HG03520 (cell line): Measurements from ENCODE around the gene NR3C2.
"Not testable (repeated sequence)": the region's sequence is repeated elsewhere in the genome, so short reads cannot be mapped to it uniquely, and the experiment has no call there.

Experiments
- ATAC-seq: cut with Tn5 transposase; IDR thresholded peaks from one replicate; pipeline ENCODE4 v1.9.1; 2021; ENCODE audit warnings: mild to moderate bottlenecking, moderate library complexity; ENCODE audit not compliant: unreplicated experiment

The NR3C2 gene

DNA sequence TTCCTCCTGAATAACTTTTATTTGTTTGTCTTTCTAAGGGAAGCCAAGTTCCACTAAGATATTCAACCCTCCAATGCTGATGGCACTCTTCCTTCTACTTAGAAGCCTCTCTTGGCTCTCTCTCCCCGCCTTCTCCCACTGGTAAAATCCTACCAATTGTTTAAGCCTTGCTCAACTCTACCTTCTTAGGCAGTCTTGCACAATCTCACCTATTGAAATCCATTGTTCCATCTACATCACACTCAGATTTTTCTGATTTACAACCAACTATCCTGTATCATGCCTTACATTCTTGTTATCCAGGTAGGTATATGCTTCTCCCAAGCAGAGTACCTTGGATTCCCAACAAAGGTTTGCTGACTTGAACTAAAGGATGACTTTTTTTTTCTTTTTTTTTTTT, 69.1 kb downstream of the NR3C2 start:
- no peak for ATAC-seq

DNA sequence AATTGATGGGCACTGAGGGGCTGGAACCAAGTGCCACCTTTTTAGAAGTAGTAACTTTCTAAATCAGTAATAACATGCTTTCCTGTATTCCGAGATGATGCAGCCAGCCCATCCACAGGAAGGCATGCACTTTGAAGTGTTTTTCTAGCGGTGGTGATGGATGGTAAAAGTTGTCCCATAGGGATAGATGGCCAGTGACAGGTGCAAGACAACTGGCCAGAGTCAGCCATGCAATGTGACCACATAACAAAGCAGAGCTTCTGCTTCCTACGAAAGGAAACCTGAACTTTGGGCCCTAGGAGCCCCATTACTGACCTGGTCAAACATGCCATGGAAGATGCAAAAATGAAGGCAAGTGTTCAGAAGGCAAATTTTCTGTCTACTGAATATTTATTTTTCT, 72.3 kb downstream of the NR3C2 start:
- no peak for ATAC-seq

DNA sequence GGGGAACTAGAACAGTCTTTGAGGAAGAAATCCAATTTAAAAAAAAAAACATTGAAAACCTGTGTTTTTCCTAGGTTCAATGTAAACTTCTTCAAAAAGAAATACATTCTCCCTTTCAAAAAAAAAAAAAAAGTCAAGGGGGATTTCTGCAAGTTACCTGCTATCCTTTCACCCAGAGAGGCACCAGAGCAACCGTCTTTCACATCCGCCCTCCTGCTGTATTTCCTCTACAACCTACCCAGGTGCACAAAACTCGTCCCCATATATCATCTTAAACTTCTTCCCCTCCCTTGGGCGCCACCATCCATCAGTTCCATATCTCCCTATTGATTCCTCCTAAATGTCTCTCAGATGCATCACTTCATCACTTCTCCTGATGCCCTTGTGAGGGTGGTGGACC, 74.5 kb downstream of the NR3C2 start:
- no peak for ATAC-seq

DNA sequence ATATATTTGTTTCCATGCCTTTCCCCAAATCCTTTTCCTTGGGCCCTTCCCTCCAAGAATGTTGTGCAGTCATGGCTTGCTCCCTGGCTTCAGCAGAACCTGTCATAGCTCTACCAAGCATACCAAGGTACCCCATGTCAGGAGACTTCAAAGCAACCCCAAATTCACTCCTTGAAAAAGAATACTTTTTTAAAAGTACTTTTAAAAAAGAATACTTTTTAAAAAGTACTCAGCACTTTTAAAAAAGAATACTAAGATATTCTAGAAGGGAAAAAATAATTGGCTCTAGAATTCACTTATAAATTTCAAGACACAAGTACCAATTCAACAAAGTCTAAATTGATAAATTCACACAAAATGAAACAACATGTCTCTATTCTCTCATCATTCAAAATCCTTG, 76.0 kb downstream of the NR3C2 start:
- no peak for ATAC-seq

DNA sequence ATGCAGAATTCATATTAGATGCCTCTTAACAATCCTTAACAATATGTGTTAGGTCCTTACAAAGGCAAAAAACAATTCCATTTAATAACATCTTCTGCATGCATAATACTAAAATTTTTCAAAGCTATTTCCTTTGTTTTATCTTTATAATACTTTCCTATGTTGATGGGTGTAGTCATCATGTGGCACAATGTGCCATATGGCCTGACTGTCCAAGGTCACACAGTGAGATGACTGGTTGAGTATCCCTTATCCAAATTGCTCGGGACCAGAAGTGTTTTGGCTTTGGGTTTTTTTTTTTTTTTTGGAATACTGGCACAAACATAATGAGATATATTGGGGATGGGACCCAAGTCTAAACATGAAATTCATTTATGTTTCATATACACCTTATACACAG, 77.7 kb downstream of the NR3C2 start:
- ATAC-seq: no peak

DNA sequence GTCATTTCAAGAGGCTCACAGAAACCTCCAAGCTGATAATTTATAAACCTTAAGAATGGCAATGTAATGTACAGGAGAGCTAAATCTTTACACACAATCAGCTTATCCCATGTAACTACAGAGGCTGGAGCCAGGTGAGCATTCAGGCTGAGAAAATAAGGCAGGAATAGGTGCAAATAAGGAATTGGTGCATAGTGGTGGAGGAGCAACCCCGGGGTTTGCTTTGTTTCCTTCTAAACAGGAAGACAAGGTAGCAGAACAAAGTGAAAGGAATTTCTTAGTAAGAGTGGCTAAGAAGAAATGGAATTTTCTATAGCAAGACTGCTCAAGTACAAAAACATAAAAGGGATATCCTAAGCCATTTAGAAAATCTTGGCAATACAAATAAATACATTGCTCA, 82.4 kb downstream of the NR3C2 start:
- ATAC-seq: no peak

DNA sequence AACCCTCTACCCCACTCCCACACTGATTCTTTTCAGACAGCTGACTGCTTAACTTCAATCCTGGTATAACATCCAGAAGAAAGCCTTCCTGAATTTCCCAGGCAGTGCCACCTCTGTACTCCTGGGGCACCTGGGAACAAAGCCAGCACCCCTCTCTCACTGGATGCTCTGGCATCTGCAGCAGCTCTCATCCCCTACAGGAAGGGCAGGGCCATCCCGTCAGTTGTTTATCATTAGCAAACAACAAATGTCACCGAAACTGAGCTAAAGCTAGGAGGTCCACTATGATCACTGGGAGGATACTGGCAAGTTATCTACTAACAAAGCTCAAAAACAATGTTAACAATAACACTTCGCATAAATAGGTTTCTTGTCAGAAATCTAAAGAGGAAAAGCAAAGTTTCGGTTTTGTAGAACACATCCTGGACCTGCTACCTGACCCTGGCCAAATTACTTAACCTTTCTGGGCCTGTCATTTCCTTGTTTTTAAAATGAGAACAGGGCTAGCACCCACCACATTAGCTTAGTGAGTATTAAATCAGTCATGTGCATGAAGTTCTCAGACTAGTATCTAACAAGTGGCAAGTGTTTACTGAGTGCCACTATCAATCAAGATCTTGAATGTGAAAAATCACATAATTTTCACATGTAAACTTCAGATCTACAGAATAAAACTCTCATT, 86.6 kb downstream of the NR3C2 start:
- no peak for ATAC-seq

DNA sequence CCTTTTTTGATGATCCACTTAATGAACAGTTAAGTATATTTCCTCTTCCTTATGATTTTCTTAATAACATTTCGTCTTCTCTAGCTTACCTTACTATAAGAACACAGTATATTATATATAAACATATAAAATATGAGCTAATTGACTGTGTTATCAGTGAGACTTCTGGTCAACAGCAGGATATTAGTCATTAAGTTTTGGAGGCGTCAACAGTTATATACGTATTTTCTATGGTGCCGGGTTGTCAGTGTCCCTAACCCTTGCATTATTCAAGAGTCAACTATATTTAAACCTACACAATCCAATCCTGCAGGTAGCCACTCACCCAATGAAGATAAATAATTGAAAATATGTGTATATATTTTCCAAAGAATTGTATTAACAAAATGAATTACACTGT, 88.0 kb downstream of the NR3C2 start:
- no peak for ATAC-seq

DNA sequence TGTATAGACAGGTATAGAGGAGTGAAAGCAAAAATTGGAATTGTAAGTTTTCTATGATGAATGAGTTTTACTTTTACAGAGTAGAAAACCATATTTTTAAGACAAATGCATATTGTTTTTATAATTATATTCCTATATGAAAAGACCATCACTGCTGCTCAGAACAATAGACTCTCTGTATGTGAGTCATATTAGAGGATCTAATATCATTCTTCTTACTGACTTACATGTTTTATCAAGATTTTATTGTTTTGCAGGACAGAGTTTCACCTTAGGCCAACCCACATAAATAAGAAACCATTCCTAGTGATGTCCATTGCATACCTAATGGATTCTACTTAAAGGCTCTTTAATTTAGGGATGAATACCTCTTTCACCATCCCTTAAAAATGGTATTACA, 88.6 kb downstream of the NR3C2 start:
- no peak for ATAC-seq

DNA sequence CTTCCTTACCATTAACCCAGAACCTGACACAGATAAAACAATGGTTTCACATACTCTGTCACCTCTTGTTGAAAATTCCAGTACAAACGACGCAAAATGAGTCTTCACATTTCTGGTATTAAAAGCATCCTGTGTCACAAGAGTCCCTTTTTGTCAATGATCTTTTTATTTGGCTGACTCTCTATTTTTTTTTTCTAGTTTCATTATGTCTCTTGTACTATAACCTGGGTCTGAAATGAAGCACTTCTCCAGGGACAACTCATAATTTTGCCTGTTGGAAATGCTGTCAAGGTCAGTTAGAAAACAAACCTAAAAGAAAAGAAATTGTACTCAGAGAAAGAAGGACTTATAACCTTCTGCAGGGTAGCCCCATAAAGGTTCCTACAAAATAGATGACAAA, 93.1 kb downstream of the NR3C2 start:
- ATAC-seq: no peak

DNA sequence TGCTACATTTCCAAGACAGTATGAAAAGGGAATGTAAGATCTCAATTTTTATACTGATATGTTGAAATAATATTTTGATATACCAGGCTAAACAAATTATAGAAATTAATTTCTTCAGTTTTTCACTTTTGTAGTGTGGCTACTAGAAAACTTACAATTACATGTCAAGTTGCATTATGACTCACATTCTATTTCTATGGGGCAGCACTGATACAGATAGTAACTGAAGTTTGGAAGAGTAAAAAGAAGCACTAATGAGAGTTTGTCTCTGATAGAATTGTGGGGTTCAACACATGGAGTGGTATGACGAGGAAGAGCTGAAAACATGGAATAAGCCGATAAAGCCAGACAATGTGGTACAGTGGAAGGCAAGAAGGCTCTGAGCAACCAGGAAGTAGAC, 95.6 kb downstream of the NR3C2 start:
- ATAC-seq: no peak

DNA sequence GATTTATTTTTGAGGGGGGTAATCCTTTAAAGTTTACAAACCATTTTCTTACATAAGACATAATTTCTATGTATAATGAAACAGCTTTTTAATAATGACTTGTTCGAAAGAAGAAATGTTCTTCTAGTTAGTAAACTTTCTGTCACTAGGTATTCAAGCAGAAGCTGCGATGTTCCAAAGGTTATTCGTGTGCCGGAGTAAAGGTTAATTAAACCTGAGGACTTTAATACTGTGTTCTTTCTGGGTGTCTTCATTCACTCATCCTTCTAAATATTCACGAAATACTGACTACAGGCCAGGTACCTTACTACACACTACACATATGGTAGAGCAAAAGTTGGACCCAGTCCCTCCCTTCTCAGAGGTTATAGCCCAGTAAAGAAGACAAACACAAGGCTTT, 96.7 kb downstream of the NR3C2 start:
- no peak for ATAC-seq

DNA sequence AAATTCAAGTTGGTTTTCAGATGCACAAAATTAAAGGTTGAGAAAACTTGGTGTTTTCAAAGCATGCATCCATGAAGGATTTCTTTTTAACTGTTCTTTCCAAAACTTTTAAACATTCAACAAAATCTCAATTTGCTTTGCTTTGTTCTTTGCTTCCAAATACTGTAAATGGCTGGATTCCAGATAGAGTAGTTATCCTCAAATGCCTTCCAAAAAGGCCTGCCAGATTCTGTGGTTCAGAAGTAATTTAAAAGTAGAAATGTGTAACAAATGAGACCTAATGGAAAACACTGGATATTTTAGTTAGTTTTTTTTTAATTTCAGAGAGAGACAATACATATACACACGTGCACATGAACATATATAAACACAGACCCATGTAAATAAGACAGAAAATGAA, 97.3 kb downstream of the NR3C2 start:
- no peak for ATAC-seq

DNA sequence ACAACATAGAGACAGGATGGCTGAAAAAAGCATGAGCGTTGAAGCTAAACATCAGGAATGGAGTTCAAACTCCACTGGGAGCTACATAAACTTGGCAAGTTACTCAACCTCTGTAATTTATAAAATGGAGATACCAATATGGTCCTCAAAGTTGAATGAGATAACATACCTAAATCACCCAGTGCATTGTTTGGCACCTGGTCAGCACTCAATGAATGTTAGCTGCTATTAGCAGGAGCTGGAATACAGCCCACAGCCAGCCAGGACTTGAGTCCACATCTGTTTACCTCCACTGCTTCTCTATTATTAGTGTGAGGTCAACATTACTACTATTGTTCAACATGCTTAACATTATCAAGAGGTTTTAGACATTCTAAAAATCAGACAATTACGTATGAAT, 97.9 kb downstream of the NR3C2 start:
- ATAC-seq: no peak

DNA sequence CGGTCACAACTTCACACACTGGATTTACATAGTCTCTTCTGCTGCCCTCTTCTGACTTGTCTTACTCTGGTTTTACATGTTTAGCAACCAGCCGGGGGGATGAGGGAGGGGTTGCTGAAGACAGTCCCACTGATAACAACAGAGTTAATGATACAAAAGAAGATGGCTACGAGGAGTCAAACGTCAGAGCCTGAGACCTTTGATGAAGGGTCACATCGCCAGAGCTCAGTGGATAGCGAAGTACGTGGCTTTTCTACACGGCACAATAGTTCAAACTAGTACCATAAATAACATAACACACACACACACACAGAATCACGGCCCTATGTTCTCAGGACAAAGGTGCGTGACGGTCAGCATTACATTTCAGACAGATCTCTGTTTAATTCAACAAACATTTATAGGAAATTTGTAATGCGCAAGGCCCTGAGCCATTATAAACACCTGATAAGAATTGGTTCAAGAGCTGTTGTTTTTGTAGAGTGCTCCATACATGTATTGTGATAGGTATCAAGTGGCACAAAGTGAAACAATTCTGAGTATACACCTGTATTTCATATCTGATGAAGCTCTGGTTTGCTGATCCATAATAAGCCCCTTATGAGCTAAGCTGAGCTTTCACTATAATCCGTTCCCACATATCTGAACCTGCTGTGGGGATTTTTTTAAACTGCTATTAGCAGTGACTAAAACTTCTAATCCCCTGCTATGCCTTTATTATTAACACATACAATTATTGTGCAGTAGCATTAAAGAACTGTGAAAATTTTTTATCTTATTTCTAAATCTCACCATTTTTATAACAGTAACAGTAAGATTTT, 100.0 kb downstream of the NR3C2 start:
- ATAC-seq: no peak

DNA sequence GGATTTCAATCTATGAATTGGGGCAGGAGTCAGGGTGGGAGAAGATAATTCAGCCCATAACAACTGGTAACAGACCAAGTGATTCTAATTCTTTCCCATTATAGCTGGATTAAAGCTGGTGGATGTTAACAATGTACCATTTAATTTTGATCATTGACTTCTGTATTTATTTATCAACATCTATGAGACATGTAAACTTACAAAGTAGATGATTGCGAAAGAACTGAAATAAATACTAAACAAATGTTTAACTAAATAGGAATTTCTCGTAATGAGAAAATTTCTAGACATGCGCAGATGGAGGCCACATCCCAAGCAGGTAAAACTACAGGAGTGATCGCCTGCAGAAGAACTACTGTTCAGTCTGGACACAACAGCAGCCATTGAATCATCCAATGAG, 107.1 kb downstream of the NR3C2 start:
- no peak for ATAC-seq

DNA sequence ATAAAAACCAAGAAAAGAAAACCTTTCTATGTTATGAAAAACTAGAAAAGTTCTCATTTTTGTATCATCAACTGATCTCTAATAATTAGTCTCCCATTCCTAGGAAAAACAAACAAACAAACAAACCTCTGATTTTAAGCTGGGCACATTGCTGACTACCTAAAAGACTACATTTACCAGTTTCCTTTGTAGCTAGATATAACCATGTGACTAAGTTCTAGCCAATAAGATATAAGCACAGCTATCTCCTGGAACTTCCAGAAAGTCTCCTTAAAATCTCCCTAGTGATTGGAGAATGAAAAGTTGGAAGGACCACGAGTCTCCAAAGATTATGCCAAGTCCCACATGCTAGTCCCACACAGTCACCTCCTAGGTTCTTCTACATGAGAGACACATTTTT, 108.9 kb downstream of the NR3C2 start:
- no peak for ATAC-seq

DNA sequence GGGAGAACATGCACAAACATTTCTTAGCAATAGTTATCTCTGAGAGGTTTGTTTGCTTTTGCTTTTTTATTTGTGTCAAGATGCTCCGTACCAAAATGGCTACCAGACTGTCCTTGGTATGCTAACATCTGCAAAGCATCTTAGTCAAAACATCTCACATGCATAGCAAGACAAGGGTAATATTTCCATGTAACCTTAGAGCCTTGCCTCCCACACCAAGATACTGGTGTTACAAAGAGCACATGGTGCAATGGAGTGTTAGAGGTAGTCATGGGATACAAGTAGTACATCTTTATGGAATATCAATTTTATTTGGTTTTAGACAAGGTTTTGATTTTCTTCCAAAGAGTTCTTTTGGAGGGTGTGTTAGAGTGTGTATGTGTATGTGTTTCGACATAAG, 109.7 kb downstream of the NR3C2 start:
- no peak for ATAC-seq

DNA sequence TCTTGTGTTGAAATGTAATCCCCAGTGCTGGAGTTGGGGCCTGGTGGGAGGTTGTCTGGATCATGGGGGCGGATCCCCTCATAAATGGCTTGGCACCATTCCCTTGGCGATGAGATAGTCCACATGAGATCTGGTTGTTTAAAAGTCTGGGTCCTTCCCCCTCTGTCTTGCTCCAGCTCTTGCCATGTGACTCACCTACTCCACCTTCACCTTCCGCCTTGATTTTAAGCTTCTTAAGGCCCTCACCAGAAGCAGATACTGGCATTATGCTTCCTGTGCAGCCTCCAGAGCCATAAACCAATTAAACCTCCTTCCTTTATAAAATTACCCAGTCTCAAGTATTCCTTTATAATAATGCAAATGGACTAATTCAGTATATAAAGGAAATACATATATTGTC, 111.5 kb downstream of the NR3C2 start:
- ATAC-seq: no peak

DNA sequence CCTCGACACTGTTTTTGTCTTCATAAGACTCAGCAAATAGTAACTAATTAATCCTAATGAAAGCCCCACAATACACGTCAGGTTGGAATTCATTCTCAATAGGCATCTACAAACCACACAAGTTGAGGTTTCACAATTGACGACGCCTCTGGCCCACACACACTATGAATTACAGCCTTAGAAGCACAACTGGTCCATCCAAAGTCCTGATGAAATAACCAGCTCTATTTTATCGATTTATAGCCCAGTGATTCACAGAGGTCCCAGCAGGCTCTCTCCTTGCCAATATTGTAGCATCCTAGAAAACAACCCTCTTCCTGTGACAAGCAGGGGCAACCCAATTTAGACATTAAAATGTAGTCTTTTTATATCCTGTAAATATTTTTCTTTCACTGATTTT, 112.1 kb downstream of the NR3C2 start:
- ATAC-seq: no peak

DNA sequence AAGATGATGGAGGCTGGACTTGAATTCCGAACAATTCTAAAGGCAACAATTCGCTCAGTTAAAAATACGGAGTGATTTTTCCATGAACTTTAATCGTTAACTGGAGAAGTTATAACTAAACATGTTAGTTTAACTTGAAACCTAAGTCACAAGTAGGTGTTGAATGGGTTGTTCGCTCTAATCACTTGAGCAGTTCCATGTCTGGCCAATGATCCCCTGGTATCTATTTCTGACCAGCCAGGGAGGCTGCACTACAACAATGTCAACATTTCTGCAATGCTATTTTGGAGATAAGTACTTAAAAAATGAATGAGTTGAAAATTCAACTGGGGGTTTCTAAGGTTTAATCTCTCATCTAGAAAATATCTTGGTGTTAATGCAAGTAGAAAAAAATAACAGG, 112.5 kb downstream of the NR3C2 start:
- no peak for ATAC-seq

DNA sequence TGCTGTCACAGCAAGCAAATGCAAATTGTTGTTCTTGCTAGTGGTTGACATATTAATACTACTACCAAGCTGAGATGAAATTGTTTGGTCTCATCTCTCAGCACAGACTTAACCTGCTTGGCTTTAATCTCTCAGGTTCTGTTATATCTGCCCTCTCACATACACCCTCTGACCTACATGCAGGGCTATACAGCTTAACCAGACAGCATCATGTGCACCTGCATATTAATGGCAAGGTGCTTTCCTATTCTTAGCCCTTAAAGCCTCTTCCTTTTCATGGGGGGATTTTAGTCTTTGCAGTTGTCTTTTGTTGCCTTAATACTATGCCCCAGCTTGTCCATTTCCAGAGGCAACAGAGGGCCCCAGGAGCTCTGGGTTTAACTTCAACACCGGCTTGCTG, 114.5 kb downstream of the NR3C2 start:
- ATAC-seq: no peak

DNA sequence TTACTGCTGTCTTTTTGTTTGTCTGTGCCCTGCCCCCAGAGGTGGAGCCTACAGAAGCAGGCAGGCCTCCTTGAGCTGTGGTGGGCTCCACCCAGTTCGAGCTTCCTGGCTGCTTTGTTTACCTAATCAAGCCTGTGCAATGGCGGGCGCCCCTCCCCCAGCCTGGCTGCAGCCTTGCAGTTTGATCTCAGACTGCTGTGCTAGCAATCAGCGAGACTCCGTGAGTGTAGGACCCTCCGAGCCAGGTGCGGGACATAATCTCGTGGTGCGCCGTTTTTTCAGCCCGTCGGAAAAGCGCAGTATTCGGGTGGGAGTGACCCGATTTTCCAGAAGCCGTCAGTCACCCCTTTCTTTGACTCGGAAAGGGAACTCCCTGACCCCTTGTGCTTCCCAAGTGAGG, 118.9 kb downstream of the NR3C2 start:
- ATAC-seq: not testable (repeated sequence)
